Stimulated activated CD4-positive, alpha-beta T cell treated with anti-CD3 and anti-CD28 coated beads, Interleukin-2, amount 100 ng/mL, for 4 hours (primary cell): ENCODE measurements around the gene FBXO42.

Experiments used
- DNase-seq: peaks from one replicate; pipeline ENCODE4 v3.0.0-alpha.2; 2020; ENCODE audit warnings: low read depth

The FBXO42 gene

DNA sequence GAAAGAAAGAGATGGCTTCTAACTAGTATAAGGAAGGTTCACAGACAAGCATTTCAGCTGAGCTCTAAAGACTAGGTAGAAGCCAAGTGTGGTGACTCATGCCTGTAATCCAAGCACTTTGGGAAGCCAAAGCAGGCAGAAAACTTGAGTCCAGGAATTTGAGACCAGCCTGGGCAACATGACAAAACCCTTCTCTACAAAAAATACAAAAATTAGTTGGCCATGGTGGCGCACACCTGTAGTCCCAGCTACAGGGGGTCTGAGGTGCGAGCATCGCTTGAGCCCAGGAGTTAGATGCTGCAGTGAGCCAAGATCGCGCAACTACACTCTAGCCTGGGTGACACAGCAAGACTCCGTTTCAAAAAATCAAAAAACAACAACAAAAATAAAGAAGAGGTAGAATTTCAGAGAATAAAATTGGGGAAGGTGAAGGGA is 27.8 kb downstream of the FBXO42 start:
- no peak for DNase-seq

DNA sequence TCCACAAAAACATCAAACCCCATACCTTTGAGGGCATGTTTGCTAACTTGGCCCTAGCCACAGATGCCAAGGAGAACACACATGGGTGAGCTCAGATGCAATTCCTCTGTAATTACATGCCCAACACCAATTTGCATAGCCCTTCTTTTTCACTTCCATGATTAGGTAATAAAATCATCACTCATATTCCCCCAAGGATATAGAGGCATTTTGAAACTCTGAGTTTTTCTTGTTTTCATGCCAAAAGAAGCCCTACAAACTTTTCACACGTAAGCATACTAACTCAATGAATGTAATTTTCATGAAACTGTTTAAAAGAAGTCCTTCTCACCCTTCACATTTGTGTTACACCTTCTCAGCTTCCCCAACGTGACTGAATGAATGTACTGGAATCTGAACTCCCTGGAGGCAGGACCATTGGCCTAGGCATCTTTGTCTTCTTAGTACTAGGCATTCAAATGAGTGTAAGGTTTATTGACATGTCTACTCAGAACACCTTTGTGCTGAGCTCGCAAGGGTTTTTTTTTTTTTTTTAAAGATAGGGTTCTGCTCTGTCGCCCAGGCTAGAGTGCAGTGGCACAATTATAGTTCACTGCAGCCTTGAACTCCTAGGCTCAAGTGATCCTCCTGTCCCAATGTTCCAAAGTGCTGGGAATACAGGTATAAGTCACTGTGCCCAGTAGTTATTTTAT is 31.0 kb downstream of the FBXO42 start:
- DNase-seq, result no peak

DNA sequence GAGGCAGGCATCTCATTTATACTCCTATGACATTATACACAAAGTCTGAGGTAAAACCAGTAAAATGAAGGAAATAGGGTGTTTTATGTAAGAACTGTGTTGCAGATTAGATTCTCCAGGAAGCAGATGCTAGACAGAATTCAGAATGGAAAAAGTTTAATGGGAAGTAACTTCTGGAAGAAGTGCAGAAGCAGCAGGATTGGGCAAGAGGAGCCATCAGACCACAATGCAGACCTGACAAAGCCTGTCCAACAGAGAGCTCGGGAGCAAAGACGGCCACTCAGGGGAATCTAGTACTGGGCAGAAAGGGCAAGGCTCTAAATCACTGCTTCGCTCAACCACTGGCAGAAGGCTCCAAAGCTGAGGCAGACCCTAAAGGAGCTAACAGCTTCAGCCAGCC is 33.7 kb downstream of the FBXO42 start:
- DNase-seq, result no peak

DNA sequence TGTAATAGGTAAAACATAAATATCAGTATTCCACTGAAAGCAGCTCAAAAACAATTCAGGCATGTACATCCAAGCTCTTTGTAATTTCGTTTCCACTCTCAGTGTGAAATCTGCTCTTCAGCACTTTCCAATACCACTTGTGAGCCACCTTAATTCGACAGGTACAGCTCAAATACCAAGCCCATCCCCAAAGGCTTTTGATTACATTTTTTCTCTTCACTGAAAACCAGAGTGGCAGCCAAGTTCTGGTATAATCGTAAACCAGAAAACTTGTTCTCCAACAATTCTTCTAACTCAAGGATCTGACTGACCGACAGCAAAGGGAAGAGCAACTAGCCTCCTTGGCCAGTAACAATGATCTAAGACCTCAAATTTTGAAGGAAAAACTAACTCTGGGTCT is 36.8 kb downstream of the FBXO42 start:
- no peak for DNase-seq

DNA sequence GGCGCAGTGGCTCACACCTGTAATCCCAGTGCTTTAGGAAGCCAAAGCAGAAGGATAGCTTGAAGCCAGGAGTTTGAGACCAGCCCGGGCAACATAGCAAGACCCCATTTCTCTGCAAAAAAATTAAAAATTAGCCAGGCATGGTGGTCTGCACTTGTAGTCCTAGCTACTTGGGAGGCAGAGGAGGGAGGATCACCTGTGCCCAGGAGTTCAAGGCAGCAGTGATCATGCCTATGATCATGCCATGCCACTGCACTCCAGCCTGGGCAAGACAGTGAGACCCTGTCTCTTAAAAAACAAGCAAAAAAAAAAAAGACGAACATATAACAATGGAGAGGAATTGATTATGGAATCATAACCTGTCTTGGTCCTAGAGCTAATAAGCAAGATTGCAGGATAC is 45.1 kb downstream of the FBXO42 start:
- DNase-seq, result no peak

DNA sequence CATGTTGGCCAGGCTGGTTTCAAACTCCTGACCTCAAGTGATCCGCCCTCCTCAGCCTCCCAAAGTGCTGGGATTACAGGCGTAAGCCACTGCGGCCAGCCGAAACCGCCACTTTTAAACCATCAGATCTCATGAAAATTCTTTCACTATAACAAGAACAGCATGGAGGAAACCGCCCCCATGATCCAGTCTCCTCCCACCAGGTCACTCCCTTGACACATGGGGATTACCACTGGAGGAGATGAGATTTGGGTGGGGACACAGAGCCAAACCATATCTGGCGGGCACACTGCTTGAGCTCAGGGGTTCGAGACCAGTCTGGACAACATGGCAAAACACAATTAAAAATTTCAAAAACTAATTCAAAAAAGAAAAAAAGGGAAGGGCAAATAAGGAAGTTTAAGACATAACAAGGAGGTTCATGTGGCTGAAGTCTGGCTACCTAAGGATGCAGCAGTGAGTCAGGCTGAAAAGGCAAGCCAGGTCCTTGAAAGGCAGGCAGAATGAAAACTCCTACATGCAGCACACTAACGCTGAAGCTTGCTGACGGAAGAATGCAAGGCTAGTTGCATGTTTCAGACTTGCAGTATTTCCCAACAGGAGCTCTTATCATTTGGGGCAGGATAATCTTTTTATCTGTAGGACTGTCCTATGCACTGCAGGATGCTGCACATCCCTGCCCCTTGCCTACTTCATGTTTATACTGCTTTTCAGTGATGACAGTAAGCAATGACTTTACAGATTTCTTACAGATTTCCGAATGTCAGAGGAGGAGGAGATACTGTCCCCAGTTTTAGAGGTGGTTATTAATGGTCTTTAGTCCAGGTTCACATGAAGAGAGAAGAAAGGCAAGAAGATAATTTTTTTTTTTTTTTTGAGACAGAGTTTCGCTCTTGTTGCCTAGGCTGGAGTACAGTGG is 49.3 kb downstream of the FBXO42 start:
- no peak for DNase-seq

DNA sequence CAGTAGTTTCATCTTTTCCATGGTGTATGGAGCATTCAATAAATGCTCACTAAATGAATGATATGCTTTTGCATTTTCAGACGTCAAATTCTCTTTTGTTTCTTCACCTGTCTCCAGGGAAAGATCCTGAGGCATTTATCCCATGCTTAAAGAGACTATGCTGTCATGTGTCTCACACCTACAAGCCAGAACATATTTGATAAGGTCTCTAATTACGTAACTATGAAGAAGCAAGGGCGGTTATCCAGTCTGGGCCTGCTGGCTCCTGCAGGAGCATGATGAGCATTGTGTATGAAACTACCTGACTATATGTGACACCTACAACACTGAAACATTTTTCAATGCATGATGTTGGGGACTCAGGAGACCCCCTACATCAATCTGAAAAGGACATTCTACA is 51.8 kb downstream of the FBXO42 start:
- no peak for DNase-seq

DNA sequence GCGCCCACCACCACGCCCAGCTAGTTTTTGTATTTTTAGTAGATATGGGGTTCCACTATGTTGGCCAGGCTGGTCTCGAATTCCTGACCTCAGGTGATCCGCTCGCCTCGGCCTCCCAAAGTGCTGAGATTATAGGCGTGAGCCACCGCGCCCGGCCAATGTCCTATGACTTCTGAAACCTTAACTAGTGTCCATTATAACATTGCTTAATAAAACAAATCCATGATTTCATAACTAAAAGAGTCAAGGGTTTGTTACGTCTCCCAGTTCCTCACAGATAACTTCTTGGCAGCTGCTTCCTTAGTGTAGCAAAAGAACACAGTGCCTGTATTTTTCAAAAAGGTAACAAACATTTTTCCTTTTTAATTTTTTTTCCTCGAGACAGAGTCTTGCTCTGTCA is 53.6 kb downstream of the FBXO42 start:
- no peak for DNase-seq

DNA sequence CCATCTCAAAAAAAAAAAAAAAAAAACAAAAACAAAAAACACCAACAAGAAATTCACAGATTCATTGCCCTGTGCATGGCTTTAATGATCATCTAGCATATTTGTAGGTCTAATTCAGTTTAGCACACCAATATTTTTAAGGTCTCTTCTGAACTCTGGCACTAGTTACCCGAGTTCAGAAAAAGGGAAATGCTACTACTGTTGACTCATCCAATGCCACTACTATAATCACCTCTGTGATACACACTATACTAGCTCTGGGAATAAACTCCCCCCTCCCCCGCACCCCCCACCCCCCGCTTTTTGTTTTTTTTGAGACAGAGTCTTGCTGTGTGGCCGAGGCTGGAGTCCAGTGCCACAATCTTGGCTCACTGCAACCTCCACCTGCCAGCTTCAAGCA is 55.6 kb downstream of the FBXO42 start:
- DNase-seq, result no peak

DNA sequence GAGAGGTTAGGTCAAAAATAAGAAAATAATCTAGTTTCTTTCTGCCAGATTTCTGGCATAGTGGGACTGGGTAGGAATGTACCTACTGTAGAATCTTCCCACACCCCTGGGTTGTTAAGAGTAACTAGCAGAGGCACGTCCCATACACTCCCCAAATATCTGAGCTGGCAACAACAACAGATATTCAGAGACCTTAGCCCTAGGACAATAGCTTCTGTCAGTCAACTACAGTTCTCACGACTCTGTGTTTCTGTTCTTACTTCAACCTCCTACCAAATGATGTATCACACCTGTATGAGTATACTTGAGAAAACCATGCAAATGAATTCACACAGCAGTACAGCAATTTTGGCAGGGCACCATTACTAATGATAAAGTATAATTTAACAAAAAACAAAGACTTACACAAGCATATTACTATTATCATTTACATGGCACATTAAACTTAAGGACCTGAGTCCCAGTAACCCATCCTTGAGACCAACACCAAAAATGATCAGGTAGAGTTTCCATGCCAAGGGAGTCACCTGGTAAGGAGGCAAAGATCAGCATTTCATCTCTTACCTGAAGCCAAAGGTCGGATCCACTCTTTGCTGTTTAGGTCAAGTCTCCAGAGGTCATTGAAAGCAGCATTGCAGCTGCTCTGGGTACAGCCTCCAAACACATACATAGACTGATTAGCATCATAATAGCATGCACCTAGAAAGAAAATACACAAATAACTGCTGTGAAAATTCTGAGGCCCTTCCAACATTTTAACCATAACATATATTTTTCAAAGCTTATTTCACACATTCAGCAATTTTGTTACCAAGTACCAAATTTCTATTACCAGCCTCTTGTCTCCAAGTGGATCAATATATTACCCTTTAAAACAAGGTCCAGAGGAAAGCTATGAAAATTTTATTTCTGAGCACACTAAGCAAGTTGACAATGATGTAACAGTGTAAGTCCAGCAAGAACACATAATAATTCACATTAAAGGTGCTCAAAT is 57.8 kb downstream of the FBXO42 start:
- DNase-seq, result no peak

DNA sequence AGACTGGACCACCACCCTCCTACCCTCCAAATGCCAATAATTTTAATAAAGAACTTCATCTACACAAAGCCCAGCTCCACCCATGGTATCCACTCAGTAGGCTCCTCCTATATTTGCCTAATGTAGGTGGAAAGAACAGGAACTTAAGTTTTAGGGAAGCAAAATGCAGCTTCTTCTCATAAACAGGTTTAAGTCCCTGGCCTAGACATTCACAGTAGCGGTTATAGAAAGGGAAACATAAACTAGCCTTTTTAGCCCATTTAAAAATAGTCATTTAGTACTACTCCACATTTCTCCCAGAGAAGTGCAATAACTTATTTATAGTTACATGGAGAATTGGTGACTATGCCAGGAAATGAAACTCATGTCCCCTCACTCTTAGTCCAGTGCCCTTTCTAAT is 58.7 kb downstream of the FBXO42 start:
- DNase-seq, result no peak

DNA sequence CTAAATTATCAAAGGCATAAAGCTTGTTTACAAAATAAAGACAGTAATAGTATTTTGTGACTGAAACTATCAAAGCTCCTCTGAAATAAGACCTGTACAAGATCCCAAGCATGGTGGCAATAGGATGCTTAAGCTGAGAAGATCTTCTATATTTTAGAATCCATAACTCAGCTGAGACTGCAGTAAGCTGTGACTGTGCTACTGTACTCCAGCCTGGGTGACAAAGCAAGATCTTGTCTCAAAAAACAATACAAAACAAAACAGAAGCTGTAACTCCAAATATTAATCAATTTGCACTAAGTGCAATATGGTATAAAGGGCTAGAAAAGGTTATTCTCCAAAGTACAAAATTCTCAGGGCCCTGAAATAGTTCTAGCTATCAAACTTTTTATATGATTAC is 59.5 kb downstream of the FBXO42 start:
- no peak for DNase-seq

DNA sequence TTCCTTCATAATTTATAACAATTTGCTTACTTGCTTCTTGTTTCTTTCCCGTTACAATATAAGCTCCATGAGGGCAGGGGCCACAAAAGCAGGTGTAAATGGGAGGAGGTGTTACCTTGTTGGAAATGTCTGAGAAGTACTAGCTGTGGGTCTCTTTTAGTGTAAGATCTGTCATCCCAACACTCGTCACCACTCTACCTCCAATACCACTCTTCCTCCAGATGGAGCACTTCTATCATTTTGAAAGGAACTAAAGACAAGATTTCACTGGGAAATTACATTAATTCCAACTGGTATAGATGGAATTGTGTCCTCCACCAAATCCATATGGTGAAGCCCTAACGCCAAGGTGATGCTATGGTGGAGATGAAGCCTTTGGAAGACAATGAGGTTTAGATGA is 62.3 kb downstream of the FBXO42 start:
- DNase-seq, result no peak

DNA sequence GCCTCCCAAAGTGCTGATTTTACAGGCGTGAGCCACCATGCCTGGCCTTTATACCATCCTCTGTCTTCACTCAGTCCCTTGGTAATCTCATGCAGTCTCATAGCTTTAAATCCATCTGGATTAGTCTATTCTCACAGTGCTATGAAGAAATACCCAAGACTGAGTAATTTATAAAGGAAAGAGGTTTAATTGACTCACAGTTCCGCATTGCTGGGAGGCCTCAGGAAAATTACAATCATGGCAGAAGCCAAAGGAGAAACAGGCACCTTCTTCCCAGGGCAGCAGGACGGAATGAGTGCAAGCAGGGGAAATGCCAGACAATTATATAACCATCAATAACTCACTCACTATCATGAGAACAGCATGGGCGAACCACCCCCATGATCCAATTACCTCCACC is 66.2 kb downstream of the FBXO42 start:
- no peak for DNase-seq

DNA sequence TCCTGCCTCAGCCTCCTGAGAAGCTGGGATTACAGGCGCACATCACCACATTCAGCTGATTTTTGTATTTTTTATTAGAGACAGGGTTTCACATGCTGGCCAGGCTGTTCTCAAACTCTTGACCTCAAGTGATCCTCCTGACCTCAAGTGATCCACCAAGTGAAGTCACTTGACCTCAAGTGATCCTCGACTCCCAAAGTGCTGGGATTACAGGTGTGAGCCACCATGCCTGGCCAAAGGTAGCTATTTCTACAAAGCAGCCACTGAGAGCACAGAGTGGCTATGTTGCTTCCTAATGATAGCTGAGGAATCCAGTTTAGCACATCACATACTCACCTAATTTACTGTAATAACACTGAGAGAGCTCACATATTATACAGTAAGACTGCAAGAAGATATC is 70.5 kb downstream of the FBXO42 start:
- DNase-seq, result no peak

DNA sequence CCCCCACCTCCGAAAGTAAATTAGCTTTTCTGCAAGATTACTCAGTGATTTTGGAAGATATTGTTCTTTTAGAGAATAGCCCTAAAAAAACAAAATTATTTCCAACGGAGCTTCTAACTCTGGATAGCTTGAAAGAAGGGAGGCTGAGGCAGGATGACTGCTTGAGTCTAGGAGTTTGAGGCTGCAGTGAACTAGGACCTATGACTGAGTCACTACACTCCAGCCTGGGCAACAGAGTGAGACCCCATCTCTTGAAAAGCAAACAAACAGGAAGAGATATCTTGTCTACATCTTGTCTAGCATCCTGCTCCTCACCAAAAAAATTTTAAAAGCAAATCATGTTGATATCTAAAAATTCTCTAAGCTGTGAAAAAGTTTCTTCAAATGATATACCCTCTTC is 73.1 kb downstream of the FBXO42 start:
- no peak for DNase-seq

DNA sequence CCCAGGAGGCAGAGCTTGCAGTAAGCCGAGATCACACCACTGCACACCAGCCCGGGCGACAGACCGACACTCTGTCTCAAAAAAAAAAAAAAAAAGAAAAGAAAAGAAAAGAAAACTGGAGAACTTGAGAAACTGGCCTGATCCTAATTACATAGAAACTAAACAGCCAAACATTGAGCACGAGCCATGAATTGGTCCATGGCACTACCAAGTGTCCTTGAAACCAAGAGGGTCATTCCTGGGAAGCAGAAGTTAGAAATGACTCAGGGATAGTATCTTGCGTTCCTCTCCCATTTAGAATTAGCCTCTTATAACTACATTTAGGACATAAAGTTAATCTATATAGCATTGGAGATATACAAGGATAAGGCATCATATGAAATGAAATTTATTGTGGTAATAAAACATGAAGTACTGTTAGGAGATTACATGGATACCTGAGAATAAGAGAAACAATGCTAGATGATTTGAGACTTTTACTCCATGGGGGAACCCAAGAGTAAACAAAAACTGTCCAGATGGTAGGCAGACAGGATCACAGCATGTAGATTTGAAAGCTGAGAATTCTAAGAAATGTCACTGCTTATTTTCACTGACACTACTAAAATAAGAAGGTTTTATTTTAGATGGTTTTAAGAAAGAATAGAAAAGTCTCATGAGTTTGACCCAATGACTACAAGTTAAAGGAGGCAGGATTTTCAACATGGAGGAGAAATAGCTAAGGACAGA is 75.8 kb downstream of the FBXO42 start:
- no peak for DNase-seq

DNA sequence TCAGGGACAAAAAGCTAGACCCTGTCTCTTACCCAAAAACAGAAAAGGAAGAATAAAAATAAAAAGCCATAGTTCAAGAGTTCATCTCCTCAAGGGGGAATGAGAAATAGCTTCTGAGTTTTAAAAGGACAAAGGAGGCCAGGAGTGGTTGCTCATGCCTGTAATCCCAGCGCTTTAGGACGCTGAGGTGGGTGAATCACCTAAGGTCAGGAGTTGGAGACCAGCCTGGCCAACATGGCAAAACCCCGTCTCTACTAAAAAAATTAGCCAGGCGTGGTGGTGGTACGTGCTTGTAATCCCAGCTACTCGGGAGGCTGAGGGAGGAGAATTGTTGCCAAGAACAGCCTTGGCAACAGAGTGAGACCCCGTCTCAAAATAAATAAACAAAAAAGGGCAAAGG is 76.7 kb downstream of the FBXO42 start:
- no peak for DNase-seq

DNA sequence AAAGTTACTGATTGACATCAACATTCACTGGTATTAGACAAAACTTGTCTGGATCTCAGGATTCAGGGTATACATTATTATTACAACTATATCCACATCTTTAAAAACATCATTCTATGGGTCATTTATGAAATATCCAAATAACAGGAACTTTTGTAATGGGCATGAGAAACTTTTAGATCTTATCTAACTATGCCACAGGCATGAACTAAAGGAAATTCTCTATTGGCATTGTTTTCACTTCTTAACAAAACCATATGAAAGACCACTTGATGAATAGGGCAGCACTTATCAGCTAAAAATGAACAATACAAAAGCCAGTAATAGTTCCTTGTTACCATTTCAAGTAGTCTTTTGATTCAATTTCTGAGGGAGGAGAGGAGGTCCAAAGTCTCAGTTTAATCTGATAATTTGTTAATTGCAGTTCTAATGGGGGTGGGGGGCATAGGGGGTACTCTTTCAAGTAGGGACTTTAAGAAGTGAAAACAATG is 84.5 kb downstream of the FBXO42 start:
- no peak for DNase-seq

DNA sequence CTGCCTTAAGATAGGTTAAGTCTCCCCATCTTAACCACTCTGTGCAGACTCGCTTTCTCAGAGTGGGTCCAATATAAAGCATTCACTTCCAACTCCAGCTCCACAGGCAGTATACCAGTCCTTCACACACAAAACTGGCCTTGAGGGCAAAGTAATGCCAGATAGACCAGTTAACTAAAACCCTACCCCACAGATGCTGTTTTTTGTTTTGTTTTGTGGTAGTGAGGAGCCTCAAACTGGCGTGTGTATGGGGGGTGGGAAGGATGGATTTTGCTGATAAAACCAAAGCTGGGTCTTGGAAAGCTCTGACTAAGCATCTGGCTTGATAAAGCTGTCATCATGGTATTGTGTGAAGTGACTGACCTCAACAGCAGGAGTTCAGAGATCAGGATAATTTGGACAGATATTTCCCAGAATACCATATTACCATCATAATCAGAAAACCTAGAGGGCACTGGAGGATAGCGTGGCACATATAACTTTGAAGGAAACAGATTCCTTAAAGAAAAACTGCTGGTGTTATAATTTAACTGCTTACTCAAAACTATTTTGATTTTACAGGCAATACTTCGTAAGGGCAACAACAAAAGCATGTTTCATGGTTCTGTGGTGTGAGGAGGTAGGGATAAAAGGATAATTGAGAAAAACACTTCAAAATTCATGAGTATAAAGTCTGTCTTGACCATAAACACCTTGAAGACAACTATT is 85.7 kb downstream of the FBXO42 start:
- no peak for DNase-seq

DNA sequence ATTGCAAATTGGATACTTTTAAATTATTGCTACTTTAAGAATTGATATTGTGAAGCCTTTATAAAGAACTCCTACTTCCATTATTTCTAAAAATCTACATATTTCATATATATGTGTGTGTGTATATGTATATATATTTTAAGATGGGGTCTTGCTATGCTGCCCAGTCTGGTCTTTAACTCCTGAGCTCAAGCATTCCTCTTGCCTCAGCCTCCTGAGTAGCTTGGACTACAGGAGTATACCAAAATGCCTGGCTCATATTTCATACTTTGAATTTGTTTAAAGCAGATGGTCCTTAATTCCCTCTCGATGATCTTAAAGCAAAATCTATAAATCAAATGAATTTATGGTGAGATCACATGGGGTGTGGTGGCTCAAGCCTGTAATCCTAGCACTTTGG is 90.2 kb downstream of the FBXO42 start:
- DNase-seq, result no peak
